NCI-H69 (cell line): ENCODE measurements around the gene SEMA5A.

Experiments
- DNase-seq: peaks from one replicate; lab custom pipeline; 2025; lab: John Stamatoyannopoulos, UW

SEMA5A gene

GRCh38 chr5:9545136-9545991 is 511 bp downstream of the SEMA5A start:
- DNase-seq: no peak

GRCh38 chr5:9544502-9545135 is 1.3 kb downstream of the SEMA5A start:
- DNase-seq: peak; percentile 74

GRCh38 chr5:9544056-9544455 is 1.8 kb downstream of the SEMA5A start:
- no peak for DNase-seq

- no peak for DNase-seq
These were observed 2.5 kb downstream of the SEMA5A start for GRCh38 chr5:9543311-9543920.

- no peak for DNase-seq
These were observed 5.1 kb downstream of the SEMA5A start for GRCh38 chr5:9540791-9541190.

- DNase-seq: no peak
These were observed 7.4 kb downstream of the SEMA5A start for GRCh38 chr5:9538504-9538903.

GRCh38 chr5:9537223-9538141 is 8.4 kb downstream of the SEMA5A start:
- DNase-seq: no peak

- DNase-seq: no peak
These were observed 9.2 kb downstream of the SEMA5A start for GRCh38 chr5:9536717-9537116.

GRCh38 chr5:9534881-9535517 is 10.9 kb downstream of the SEMA5A start:
- no peak for DNase-seq

GRCh38 chr5:9533562-9534364 is 12.1 kb downstream of the SEMA5A start:
- peak; percentile 11 for DNase-seq

GRCh38 chr5:9533096-9533495 is 12.8 kb downstream of the SEMA5A start:
- no peak for DNase-seq

- no peak for DNase-seq
These were observed 16.4 kb downstream of the SEMA5A start for GRCh38 chr5:9529513-9529912.

- DNase-seq: no peak
These were observed 16.8 kb downstream of the SEMA5A start for GRCh38 chr5:9529041-9529480.

- DNase-seq: peak; percentile 11
These were observed 20.9 kb downstream of the SEMA5A start for GRCh38 chr5:9524941-9525340.

GRCh38 chr5:9523090-9523823 is 22.6 kb downstream of the SEMA5A start:
- DNase-seq: peak; percentile 31

- no peak for DNase-seq
These were observed 26.3 kb downstream of the SEMA5A start for GRCh38 chr5:9519537-9519936.

GRCh38 chr5:9516591-9516990 is 29.3 kb downstream of the SEMA5A start:
- no peak for DNase-seq

- no peak for DNase-seq
These were observed 30.4 kb downstream of the SEMA5A start for GRCh38 chr5:9515436-9515835.

GRCh38 chr5:9514968-9515367 is 30.9 kb downstream of the SEMA5A start:
- DNase-seq: no peak

- no peak for DNase-seq
These were observed 32.0 kb downstream of the SEMA5A start for GRCh38 chr5:9513827-9514226.
